NCI-H69 (cell line): Measurements from ENCODE around the gene COL5A1.
"Not testable (repeated sequence)": the region's sequence is repeated elsewhere in the genome, so short reads cannot be mapped to it uniquely, and the experiment has no call there.

Experiments used
- DNase-seq: peaks from one replicate; lab custom pipeline; 2025; lab: John Stamatoyannopoulos, UW

The COL5A1 gene

GRCh38 chr9:134709512-134710270, 68.1 kb downstream of the COL5A1 start:
- no peak for DNase-seq

- no peak for DNase-seq
Observed at GRCh38 chr9:134710271-134710540, 68.6 kb downstream of the COL5A1 start.

DNA sequence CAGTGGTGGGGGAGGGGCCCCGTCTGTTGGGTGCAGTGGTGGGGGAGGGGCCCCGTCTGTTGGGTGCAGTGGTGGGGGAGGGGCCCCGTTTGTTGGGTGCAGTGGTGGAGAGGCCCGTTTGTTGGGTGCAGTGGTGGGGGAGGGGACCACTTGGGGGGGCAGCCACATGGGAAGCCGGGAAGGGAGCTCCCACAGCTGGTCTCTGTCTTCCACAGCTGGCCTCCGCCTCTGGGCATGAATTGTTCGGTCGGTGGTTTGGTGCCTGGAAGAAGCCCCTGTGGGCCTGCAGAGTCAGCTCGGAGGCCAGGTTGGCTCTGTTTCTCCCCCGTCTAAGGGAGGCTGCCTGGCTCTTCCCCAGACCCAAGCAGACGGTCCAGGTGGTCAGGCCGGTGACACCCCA, 69.3 kb downstream of the COL5A1 start:
- DNase-seq: no peak

- peak; percentile 89 for DNase-seq
Observed at GRCh38 chr9:134712243-134712642, 70.6 kb downstream of the COL5A1 start.

GRCh38 chr9:134712926-134713325, 71.3 kb downstream of the COL5A1 start:
- peak; percentile 53 for DNase-seq

DNA sequence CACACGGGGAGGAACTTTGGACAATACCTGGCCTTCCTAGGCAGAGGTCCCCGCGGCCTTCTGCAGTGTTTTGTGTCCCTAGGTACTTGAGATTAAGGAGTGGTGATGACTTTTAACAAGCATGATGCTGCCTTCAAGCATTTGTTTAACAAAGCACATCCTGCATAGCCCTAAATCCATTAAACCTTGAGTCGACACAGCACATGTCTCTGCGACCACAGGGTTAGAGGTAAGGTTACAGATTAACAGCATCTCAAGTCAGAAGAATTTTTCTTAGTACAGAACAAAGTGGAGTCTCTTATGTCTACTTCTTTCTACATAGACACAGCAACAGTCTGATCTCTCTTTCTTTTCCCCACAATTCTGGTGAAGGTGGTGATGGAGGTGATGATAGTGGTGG, 73.9 kb downstream of the COL5A1 start:
- DNase-seq: not testable (repeated sequence)

GRCh38 chr9:134716067-134716466, 74.5 kb downstream of the COL5A1 start:
- DNase-seq: peak; percentile 39

GRCh38 chr9:134717056-134717455, 75.5 kb downstream of the COL5A1 start:
- DNase-seq: no peak

DNA sequence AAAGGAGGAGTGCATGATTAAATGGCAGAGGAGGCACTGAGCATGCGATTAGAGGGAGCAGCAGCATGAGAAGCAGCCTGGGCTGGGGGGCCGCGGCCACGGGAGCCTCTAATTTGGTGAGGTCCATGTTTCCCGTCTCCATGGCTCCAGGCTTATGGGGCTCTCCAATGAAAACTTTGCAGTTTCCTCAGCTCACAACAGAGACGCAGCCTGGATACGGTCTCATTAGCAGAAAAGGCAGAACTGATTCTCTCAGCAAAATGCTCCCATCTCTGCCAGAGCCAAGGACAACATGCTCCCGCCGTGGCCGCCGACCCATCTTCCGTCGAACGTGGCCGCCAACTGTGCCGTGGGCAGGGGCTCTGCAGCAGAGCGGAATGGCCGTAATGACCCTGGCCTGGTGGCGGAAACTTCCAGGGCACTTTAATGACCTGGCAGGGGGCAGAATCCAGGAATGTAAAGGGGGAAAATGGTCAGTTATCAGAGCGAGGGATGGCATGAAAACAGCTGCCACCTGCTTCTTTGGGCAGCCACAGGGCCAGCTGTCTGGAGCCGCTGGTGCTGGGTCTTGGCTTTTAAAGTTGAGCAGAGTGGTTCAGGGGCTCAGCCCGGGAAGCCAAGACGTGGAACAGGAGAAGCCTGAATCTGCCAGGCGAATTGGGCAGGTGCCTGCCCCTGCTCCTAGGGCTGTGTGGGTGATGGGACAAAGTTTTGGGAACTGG, 76.5 kb downstream of the COL5A1 start:
- no peak for DNase-seq

- DNase-seq: no peak
Observed at GRCh38 chr9:134719331-134719730, 77.7 kb downstream of the COL5A1 start.

- DNase-seq: no peak
Observed at GRCh38 chr9:134720136-134720753, 78.6 kb downstream of the COL5A1 start.

- DNase-seq: no peak
Observed at GRCh38 chr9:134720796-134721195, 79.2 kb downstream of the COL5A1 start.

- no peak for DNase-seq
Observed at GRCh38 chr9:134721344-134721743, 79.7 kb downstream of the COL5A1 start.

- DNase-seq: peak; percentile 34
Observed at GRCh38 chr9:134722120-134722701, 80.6 kb downstream of the COL5A1 start.

DNA sequence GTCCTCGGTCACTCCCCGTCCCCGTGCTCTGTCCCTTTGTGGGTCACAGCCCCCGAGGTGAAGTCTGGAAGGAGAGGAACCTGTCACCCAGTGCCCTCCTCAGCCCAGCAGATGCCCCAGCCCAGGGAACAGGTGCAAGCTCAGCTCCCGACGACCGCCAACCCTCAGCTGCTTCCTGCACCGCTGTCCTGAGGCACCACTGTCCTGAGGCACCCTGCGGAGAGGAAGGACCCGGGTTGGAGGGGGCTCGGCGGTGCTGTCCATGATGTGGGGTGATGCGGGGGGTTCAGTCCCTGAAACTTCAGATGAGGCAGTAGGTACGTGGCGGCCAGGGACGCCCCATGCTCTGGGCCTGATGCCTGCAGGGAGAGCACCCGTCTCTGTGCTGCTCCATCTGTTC, 81.4 kb downstream of the COL5A1 start:
- DNase-seq: no peak

GRCh38 chr9:134723491-134724190, 82.0 kb downstream of the COL5A1 start:
- no peak for DNase-seq

GRCh38 chr9:134724202-134724911, 82.8 kb downstream of the COL5A1 start:
- DNase-seq: no peak

DNA sequence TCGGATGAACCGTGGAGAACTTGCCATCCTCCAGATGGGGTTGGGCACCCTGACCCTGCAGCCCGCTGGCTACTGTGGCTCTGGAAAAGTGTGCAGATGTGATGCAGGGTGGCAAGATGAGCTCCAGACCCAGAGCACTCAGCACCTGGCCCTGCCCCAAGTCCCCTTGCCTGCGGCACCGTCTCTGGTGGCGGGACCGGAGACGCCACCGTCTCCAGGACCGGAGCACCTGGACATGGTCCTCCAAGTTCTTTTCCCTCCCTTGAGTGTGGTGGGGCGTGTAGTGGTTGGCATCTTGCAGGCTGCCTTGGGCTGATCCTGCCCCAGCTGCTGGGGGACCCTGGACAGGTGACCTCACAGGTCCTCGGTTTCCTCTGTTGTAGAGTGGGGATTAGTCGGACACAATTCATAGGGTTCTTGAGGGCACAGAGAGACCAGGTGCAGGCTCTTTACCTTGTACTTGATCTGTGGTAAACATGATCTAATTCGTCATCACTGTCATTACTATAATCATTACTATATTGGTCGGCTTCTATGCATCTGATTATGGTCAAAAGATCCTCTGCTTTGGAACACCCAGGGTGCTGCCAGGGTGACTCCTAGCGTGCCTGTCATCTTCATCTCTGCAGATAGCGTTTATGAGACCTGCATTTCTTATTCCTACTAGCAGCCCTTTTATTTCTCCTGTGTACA, 83.5 kb downstream of the COL5A1 start:
- no peak for DNase-seq

- no peak for DNase-seq
Observed at GRCh38 chr9:134725605-134725940, 84.0 kb downstream of the COL5A1 start.

DNA sequence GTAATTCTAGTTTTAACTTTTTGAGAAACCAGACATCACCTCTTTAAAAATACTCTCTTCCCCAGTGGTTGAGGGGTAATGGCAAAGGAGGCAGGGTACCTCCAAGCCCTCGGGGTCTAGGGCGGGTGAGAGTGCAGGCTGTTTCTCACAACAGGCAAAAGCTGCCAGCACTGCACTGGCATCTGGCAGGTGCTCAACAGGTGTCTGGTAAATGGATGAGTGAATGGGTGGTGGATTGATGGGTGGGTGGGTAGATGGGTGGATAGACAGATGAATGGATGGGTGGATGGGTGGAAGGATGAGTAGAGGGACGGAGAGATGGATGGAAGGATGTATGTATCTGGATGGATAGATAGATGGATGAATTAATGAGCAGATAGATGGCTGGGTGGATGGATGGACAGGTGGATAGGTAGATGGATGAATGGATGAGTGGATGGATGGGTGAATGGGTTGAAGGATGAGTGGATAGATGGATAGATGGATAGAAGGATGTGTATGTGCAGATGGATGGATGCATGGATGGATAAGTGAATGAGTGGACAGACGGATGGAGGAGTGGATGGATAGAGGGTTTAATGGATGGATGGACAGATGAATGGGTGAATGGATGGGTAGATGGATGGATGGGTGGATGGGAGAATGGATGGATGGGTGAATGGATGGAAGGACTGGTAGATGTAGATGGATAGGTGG, 84.6 kb downstream of the COL5A1 start:
- DNase-seq: no peak

GRCh38 chr9:134726722-134727034, 85.1 kb downstream of the COL5A1 start:
- no peak for DNase-seq
